HL-60 (cell line): ENCODE data around the gene NAXE.

Experiments
- DNase-seq, 2 experiments: peaks; one replicate each; pipeline ENCODE4 v3.0.0-alpha.2; 2010 to 2020; ENCODE audit warnings: low read depth in 1 of 2, low spot score in 1 of 2
- H3K27ac ChIP-seq: fragments of 250-450 bp; sonication (Bioruptor Pico); replicated peaks from 2 replicates; pipeline ENCODE4 v1.5.1; 2020; ENCODE audit warnings: mild to moderate bottlenecking, moderate library complexity
- H3K27me3 ChIP-seq: fragments of 250-450 bp; sonication (Bioruptor Pico); 2 replicates; pipeline ENCODE4 v1.5.1; 2021; ENCODE audit warnings: mild to moderate bottlenecking, moderate library complexity; ENCODE audit not compliant: insufficient read depth, poor library complexity, severe bottlenecking
- H3K4me3 ChIP-seq: replicated peaks from 2 replicates; pipeline ENCODE4 v1.5.1; 2011; ENCODE audit warnings: mild to moderate bottlenecking, control low read depth, low read length; ENCODE audit not compliant: insufficient read depth
- CTCF ChIP-seq: IDR thresholded peaks from one replicate; pipeline ENCODE4 v1.5.1; 2011; ENCODE audit warnings: low read length, control low read depth, inconsistent platforms; ENCODE audit not compliant: insufficient read depth
- GABPA ChIP-seq: IDR thresholded peaks from 2 replicates; pipeline ENCODE4 v1.6.1; 2012; ENCODE audit warnings: low read depth
- POLR2AphosphoS5 ChIP-seq: IDR thresholded peaks from 2 replicates; pipeline ENCODE4 v1.6.1; 2012; ENCODE audit warnings: low read depth
- REST ChIP-seq: IDR thresholded peaks from 2 replicates; pipeline ENCODE4 v1.6.1; 2012; ENCODE audit warnings: low read depth; ENCODE audit not compliant: insufficient replicate concordance
- SPI1 ChIP-seq: IDR thresholded peaks from 2 replicates; pipeline ENCODE4 v1.6.1; 2012; ENCODE audit warnings: low read depth, mild to moderate bottlenecking, borderline replicate concordance

Gene NAXE

DNA sequence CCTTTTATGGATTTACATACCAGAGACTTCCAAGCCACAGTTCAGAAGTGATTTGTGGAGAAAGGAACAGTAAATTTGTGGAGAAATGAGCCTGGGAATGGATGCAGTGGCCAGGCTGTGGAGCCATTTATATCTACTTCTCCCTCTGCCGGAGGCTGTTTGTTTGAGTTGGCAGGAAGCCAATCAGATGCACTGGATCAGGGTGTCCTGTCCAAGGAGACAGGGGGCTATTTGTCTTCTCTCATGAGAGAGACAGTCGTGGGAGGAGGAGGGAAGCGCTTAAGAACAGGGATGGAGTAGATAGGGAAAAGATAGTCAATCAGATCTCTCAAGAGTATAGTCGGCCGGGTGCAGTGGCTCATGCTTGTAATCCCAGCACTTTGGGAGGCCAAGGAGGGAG lies 24.9 kb downstream of the NAXE start:
- DNase-seq: no peak
- TF ChIP-seq SPI1 (no peak), CTCF (no peak), REST (no peak), POLR2AphosphoS5 (no peak), GABPA (no peak)
- no peak overlapping the region for H3K4me3 ChIP-seq
- H3K27ac ChIP-seq: no peak overlapping the region
- peaks cover 28% of the 10 kb centered on the region for H3K27me3 ChIP-seq

GRCh38 chr1:156618853-156619581 lies 27.4 kb downstream of the NAXE start, which contains the start of gene HAPLN2:
HAPLN2 (plus strand) TSS chr1:156619415; CDS start chr1:156623491, 4,076 bp downstream.
- TF ChIP-seq SPI1 (no peak), REST (no peak), POLR2AphosphoS5 (no peak), CTCF (peak; percentile 44), GABPA (no peak)
- Histone ChIP-seq H3K27me3 (peaks cover 46% of the 10 kb centered on the region), H3K4me3 (no peak within 1 kb of the TSS), H3K27ac (no peak within 1 kb of the TSS)
- no peak for DNase-seq

- H3K27me3 ChIP-seq: peaks cover 49% of the 10 kb centered on the region
- no peak overlapping the region for H3K4me3 ChIP-seq
- TF ChIP-seq POLR2AphosphoS5: no peak
- TF ChIP-seq REST: no peak
- TF ChIP-seq SPI1: no peak
- TF ChIP-seq CTCF: no peak
- TF ChIP-seq GABPA: no peak
- no peak for DNase-seq
- H3K27ac ChIP-seq: no peak overlapping the region
Observed at GRCh38 chr1:156619582-156619955, 28.0 kb downstream of the NAXE start.
